HG02938 (cell line): ENCODE data around the gene CD81.

Experiments
- ATAC-seq: cut with Tn5 transposase; IDR thresholded peaks from one replicate; pipeline ENCODE4 v1.9.1; 2021; ENCODE audit warnings: mild to moderate bottlenecking, moderate library complexity; ENCODE audit not compliant: unreplicated experiment

CD81 gene

DNA sequence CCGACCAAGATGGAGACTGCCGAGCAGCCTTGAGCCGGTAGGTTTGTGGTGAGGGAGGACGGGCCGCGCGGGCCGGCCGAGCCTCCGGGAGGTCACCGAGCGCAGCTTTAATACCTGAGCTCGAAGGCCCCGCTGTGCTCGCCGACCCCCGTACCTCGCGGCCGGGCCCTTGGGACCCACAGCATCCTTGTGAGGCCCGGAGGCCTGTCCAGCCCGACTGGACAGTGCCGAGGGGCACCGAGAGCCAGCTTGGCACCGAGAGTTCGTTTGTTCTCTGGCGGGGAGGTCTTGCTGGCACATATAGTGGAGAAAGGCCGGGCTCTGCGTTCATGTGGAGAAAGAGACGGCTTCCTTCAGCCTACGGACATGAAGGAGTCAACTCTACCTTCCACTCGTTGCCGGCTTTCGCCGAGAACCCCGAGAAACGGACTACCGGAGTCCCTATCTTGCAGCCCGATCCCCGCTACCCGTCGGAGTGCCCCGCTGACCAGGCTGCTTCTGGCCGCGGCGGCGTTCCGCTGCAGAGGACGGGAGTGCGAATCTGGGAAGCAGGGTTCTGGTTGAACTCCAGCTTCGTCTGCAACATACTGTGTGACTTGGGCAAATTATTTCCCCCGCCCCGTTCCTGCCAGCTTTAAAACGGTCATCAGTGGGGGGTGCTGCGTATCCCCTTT is 23.8 kb downstream of the CD81 start:
- ATAC-seq = no peak

DNA sequence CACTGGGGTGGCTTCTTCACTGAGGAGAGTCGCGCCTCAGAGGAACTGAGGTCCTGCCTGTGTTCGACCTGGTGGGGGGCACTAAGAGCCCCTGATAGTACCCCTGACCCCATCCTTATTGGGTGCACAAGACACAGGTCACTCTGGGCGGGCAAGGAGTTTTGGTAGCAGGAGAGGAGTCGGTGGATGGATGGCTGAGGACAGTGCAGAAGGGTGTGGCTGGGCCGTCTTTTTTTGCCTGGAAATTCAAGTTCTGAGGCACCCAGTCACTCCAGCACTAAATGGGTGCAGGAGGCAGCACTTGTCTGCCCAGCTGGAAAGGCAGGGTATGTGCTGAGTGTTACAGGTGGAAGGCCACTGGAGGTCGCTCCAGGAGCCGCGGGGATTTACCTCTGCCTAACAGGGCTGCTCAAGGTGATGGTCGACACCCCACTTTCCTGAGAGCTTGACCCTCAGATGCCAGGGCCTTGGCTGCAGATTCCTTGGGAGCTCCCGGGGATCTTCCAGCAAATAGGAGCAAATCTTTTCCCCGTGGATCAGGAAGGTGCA is 24.4 kb downstream of the CD81 start:
- ATAC-seq = no peak

DNA sequence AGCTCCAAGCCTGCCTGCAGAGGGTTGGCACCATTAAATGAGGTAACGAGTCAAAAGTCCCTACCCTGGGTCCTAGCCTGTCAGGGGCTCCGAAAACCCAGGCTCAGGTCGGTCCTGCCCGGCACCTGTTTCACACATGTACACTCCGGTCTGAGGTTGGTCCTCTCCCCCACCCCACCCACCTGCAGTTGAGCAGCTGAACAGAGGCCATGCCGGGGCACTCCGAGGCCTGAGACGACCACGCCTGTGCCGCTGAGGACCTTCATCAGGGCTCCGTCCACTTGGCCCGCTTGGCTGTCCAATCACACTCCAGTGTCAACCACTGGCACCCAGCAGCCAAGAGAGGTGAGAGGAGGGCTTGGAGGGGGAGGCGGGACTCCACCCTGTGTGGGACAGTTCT is 25.0 kb downstream of the CD81 start:
- ATAC-seq = no peak

DNA sequence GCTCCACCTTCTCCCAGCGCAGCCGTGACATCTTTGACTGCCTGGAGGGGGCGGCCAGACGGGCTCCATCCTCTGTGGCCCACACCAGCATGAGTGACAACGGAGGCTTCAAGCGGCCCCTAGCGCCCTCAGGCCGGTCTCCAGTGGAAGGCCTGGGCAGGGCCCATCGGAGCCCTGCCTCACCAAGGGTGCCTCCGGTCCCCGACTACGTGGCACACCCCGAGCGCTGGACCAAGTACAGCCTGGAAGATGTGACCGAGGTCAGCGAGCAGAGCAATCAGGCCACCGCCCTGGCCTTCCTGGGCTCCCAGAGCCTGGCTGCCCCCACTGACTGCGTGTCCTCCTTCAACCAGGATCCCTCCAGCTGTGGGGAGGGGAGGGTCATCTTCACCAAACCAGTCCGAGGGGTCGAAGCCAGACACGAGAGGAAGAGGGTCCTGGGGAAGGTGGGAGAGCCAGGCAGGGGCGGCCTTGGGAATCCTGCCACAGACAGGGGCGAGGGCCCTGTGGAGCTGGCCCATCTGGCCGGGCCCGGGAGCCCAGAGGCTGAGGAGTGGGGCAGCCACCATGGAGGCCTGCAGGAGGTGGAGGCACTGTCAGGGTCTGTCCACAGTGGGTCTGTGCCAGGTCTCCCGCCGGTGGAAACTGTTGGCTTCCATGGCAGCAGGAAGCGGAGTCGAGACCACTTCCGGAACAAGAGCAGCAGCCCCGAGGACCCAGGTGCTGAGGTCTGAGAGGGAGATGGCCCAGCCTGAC is 26.0 kb downstream of the CD81 start:
- ATAC-seq = no peak

DNA sequence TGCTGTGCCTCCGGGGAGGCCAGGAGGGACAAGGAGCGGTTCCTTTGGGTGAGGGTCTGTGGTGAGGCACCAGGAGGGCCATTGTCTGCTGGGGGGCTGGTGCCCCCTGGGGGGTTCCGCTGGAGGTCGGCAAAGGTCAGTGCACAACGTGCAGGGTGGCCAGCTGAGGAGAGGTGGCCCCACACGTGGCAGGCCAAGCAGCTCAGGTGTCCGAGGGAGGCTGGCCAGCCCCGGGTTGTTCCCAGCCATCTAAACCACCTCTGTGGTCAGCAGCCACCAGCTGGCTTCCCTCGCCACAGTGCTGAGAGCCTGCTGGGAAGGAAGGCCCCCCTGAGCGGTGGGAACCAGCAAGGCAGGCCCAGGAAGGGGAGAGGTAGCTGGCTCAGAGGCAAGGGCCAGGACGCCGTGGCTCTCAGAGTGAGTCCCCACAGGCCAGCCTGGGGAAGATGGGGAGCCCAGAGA is 27.7 kb downstream of the CD81 start:
- ATAC-seq = no peak

DNA sequence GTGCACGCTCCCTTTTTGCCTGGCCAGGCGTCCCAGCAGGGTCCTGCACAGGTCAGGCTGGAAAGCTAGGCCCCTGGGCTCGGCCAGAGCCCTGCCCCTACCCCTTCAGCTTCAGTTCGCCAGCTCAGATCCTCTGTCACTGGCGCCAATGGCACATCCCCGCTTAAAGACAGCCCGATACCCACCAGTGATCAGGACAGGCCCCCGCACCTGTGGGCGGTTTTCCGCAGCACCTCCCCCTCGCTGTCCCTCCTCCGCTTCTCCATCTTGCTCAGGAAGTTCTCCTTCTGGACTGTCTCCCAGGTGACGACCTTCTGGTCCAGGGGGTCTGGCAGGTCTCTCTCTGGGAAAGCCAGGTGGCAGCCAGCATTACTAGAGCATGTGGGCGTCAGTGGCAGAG is 29.3 kb downstream of the CD81 start:
- no peak for ATAC-seq

DNA sequence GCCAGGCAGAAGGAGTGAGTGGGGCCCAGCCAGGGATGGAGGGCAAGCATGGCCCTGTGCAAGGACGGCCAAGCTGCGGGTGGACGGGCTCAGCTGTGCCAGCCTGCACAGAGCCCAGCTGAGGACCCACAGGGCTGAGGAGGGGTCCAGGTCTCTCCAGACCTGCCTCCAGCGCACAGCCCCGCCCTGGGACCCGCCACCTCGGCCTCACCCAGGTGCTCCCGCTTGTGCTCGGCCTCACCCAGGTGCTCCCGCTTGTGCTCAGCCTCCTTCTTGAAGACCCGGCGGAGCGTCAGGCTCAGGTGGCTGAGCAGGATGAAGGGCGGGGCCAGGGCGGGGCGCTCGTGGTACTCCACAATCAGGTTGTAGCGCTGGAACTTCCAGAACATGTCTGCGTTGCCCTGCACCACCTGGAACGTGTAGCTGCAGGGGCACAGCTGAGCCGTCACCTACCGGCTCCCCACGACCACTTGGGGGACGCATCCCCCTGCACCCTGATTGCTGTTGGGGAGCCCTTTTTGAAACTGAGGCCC is 29.8 kb downstream of the CD81 start:
- ATAC-seq = no peak

DNA sequence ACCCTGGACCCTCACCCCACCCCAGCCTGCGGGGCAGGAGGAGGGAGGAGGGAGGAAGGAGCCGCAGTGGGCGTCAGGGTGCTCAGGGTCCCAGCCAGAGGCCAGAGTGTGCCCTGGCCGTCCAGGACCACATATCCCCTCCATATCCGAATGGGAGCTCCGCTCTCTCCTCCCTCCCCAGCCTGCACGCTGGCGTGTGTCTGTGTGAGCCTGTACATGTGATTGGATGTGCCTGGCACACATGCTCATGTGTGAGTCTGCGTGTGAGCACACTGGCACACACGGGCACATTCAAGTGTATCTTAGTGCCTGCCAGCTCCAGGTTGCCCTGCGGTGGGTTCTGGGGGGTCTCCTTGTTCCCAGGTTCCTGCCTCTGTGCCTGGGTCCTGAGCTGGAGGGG is 31.6 kb downstream of the CD81 start:
- no peak for ATAC-seq

DNA sequence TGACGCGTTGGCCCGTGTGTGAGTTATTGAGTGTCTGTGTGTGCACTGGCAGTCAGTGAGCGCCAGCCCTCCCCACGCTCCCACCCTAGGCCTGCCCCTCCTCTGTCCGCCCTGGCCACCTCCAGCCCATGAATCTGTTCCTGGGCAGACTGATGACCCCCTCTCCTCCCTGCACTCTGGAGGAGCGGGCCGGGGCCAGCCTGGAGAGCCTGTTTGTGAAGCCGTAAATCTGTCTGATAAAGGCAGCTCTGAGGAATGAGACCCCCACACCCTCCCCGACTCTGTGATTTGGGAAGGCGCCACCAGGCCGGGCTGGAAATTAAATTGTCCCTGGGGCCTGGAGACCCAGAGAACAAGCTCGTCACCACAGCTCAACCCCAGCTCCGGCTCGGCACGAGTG is 32.0 kb downstream of the CD81 start:
- no peak for ATAC-seq

DNA sequence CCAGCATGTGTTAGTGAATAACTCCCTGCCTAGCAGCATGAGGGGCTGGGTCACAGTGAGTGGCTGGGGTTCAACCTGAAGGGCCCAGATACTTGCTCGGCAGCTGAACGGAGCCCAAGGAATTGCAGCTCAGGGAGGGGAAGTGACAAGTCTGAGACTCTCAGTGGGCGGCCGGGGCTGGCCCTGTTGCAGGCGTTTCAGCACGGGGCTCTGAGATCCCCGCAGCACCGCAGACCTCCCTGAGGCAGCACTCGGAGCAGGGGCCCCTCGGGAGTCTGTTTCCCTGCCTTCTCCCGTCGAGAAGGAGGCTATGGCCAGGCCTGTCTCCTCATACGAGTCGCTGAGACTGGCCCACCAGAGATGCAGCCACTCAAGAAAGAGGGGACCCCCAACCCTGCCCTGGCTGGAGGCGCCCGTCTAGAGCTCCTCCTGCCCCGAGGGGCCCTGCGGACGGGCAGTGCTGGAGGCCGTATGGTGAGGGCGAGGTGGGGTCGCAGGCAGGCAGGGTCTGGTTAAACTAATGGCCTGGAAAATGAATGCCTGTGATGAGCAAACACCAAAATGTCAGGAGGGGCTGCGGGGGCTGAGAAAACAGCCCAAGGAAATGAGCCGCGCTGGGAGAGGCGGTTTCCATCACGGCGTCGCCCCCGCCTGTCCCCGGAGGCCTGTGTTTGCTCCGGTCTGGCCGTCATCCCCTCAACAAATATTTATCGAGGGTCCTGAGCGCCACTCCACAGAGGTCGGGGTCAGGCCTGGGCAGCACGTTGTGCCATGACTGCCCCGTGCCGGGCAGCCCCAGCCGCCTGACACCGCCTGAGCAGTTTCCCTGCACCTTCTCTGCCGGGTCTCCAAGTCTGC is 32.7 kb downstream of the CD81 start:
- ATAC-seq = no peak

DNA sequence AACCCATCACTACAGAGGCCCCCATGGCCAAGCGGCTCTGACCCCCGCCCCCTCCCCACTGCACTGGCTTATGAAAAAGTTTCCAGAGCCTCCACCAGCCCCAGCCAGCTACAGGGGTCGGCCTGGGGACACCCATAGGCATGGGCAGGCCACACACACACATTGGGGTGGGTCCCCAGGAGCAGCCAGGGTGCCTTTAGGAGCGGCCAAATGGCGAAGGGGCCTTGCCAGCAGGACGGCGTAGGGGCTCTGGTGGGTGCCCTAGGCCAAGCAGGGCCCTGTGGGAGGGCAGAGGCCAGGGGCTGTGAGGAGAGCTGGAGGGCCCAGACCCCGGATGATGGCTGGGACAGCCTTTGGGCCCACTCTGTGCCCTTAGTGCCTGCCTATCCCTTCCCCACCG is 33.5 kb downstream of the CD81 start:
- ATAC-seq = no peak

DNA sequence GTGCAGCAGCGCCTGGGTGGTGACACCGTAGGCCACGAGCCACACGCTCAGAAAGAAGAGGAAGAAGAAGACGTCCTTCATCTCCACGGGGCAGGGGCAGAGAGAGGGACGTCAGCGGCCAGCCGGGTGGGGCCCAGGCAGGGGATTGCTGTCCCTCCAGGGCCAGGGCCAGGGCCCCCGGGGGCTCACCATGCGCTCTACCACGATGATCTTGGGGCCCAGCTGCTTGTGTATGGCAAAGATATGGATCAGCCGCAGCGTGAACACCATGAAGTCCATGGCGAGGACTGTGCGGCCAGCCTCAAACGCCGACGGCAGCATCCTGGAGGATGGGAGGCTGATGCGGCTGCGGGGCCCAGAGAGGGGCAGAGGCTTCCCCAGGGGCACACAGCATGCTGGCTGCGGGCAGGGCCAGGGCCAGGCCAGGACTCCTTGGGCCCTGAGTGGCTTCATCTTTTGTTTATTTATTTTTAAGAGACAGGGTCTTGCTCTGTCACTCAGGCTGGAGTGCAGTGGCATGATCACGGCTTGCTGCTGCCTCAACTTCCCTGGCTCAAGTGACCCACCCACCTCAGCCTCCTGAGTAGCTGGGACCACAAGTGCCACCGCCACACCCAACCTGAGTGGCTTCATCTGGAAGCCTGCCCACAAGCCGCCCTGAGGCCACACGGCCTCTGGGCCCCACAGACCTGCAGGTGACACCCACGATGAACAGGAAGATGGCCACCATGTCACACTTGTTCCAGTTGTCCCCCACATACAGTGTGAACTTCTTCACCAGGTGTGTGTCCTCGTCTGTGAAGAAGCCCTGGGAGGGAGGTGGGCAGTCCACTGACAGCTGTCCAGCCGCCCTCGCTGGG is 34.6 kb downstream of the CD81 start:
- ATAC-seq = no peak

DNA sequence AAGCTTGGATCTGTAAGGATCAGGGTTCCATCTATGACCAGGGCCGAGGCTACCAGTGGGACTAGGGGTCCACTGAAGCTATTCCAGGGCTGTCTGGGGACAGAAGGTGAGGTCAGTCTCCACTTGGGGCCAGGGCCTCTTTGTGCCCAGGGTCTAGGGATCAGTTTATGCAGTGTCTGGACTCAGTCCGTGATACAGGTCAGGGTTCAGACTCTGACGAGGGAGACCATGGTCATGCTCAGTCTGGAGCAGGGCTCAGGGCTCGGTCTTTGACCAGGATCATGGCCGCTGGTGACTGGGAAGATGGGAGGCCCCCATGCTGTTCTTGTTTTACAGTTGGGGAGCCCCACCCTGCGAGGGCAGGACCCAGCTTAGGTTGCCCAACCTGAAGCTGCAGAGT is 35.2 kb downstream of the CD81 start:
- ATAC-seq = no peak

DNA sequence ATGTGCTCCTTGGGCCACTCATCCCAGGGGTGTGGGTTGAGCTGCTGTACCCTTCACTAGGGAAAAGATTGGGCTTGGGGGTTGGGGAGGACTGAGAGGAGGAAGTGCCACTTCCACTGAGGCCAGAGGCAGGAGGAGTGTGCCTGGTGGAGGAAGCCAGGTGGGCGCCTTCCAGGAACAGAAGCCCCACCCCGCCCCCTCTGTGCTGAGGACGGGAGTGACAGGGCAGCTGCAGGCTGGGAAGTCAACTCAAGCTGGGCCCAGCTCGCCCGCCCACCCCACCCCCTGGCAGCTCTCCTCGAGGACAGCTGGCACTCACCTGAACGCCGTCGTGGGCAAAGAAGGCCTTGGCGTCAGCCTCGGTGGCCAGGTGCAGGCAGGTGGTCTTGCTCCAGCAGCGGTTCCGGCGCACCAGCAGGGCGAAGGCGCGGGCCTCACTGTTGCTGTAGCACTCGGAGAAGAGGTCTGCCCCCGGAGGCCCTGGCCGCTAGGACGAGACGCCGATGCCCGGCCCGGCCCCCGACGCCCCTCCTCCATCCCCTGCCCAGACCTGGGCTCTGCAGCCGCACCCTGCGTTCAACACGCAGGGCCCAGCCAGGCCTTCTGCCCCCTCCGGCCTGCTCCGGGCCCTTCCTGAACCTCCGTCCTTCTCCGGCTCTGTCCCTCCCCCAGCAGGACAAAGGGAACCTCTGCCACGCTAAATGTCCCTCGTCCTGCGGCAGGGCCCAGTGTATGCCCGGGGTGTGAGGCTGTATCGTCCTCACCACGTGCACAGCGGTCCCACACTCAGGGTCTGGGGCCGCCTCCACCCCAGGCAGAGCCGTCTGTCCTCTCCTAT is 36.9 kb downstream of the CD81 start:
- no peak for ATAC-seq

DNA sequence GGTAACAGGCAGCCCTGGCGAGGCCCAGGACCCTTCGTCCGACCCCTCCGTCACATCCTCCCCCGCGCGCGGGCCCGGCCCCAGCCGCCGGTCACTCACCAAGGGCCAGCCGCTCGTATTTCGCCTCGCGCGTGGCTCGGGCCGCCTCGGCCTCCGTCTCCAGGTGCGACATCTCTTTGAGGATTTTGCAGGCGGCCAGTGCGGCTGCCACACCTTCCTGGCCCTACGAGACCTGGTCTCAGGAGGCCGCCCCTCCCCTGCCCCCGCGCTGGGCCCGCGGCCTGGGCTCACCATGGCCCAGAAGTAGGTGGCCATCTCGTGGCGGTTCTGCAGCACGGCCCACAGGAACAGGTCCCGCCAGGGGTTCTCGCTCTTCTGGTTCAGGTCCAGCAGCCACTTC is 37.5 kb downstream of the CD81 start:
- no peak for ATAC-seq

DNA sequence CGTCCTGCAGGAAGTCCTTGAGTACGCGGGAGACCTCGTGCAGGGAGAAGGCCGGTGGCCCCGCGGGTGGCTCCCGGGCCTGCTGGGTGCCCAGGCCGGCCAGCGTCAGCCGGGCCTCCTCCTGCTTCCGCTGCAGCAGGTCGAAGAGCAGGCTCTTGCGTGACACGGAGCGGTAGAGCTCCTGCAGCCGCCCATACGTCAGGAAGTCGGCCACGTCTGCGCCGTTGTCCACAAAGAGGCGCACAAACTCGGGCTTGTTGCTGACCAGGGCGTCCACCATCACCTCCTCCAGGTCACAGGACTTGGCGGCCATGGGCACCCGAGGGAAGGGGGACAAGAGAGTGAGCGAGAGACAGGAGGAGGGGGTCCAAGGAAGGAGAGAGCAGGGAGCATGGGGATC is 38.1 kb downstream of the CD81 start:
- no peak for ATAC-seq

DNA sequence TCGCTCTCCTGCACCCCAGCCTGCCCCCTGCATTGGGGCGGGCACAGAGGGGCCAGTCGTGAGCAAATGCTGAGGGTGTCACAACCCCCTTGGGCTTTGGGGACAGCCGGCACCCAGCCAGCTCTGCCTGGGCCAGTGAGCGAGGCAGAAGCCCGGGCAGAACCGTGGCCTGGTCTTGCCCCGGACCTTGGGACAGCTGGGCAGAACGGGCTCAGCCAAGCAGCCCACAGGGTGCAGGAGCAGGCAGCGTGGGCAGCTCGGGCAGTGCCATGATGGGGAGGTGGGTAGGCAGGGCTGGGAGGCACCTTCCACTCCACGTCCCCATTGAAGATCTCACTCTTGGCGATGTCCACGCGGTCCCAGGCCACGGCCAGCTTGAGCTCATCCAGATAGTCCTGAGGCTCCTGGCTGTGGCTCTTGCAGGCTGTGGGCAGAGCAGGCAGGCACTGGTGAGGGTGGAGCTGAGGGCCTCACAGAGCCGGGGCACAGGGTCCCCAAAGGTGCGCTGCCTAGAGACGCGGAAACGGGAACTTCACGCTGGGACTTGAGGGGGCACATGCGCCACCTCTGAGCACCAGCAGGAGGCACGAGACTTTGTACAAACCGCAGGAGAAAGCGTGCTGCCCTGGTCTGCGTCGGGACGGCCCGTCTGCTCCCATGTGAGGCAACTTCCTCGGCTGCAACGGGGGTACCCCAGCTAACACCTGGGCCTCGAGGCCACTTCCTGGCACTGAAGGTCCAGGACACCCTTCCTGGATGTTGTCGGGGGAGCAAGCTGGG is 38.7 kb downstream of the CD81 start:
- ATAC-seq = no peak

DNA sequence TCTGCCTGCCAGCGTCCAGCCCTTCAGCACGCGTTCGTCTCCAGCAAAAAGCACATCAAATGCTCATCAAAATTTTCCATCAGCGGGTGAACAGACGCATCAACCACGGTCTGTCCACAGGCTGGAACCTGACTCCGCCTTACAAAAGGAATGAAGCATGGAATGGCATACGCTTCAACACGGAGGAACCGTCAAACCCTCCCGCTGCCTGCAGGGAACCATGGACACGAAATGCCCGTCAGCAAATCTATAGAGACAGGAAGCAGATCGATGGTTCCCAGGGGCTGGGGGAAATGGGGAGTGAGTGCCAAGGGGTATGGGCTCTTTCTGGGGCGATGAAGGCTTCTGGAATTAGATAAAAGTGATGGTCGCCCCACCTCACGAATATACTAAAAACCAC is 39.7 kb downstream of the CD81 start:
- no peak for ATAC-seq
